Muscle of leg (tissue), 16 donors: Measurements from ENCODE around the gene IMPG2. TPM values are rescaled to one million over a fixed set of nuclear protein-coding genes. Genes with fewer than 3 reads are reported as not detected.

Source experiments
- DNase-seq: peaks from one replicate; pipeline ENCODE4 v3.0.0; 2013
- H3K27ac ChIP-seq: one replicate; pipeline ENCODE4 v1.5.1; 2013; ENCODE audit warnings: mild to moderate bottlenecking, low read length, control low read depth
- H3K27me3 ChIP-seq: one replicate; pipeline ENCODE4 v1.6.1; 2013; ENCODE audit warnings: low read length; ENCODE audit not compliant: control insufficient read depth, insufficient read depth
- H3K36me3 ChIP-seq: one replicate; pipeline ENCODE4 v1.6.1; 2013; ENCODE audit warnings: low read length; ENCODE audit not compliant: control insufficient read depth, insufficient read depth
- H3K4me1 ChIP-seq: one replicate; pipeline ENCODE4 v1.6.1; 2013; ENCODE audit warnings: low read length; ENCODE audit not compliant: control insufficient read depth, insufficient read depth
- H3K4me3 ChIP-seq: one replicate; pipeline ENCODE4 v1.5.1; 2013; ENCODE audit warnings: low read length, control low read depth
- H3K9me3 ChIP-seq: replicated peaks from 2 replicates; pipeline ENCODE4 v1.6.1; 2013; ENCODE audit warnings: low read depth, low read length; ENCODE audit not compliant: control insufficient read depth
- WGBS: methylation state at CpG from one replicate; pipeline ENCODE4 v1.1.5; 2013; ENCODE audit warnings: missing lambda C conversion rate; ENCODE audit not compliant: insufficient coverage; 5-methylcytosine and 5-hydroxymethylcytosine counted together
- long read RNA-seq, 11 donors: transcript quantifications; one replicate each; lab custom pipeline, GENCODE V29; 2026
- polyA plus RNA-seq, 8 donors: library from polyadenylated mRNA; unstranded; fragments of 120-200 nt; gene quantifications; one replicate each; pipeline versions ENCODE4 v1.2.1 to v1.2.3, GENCODE V29; 2013; ENCODE audit warnings: inconsistent platforms in 1 of 8, low replicate concordance in 1 of 8; ENCODE audit not compliant: insufficient read length in 8 of 8, insufficient read depth in 1 of 8
- total RNA-seq: library from RNA; stranded (reverse); fragments of 120-200 nt; gene quantifications from one replicate; pipeline ENCODE4 v1.2.4, GENCODE V29; 2013

IMPG2 gene
- 1.3 TPM for total RNA-seq
- polyA plus RNA-seq: 1 to 10 TPM in 3 of 8 donors, under 1 TPM in 5; 0.46 to 1.4 (median 0.92) TPM
- long read RNA-seq, donor 1: 0 reads
- long read RNA-seq, donor 2: 0 reads
- long read RNA-seq, donor 3: 0 reads
- long read RNA-seq, donor 4: 0 reads
- long read RNA-seq, donor 5: 0 reads
- long read RNA-seq, donor 6: 0 reads
- long read RNA-seq, donor 7: 0 reads
- long read RNA-seq, donor 8: 0 reads
- long read RNA-seq, donor 9: 0 reads
- long read RNA-seq, donor 10: 0 reads
- long read RNA-seq, donor 11: 0 reads

- Histone ChIP-seq H3K27ac (no peak within 1 kb of the TSS), H3K4me3 (no peak within 1 kb of the TSS), H3K36me3 (no peaks in the 10 kb centered on the region), H3K4me1 (no peaks in the 10 kb centered on the region), H3K9me3 (no peaks in the 10 kb centered on the region), H3K27me3 (no peaks in the 10 kb centered on the region)
- DNase-seq: no peak
- no CpG with 5 or more reads among the region's 2 CpGs for WGBS
Measured at GRCh38 chr3:101320475-101320874, at the start of gene IMPG2. Gene IMPG2, minus strand, starts transcription at chr3:101320575. Its CDS starts 203 bp downstream, at chr3:101320372.

GRCh38 chr3:101362406-101362805, 42.0 kb upstream of the IMPG2 start:
- no CpG with 5 or more reads among the region's 2 CpGs for WGBS
- H3K9me3 ChIP-seq: no peaks in the 10 kb centered on the region
- no peaks in the 10 kb centered on the region for H3K4me1 ChIP-seq
- H3K27ac ChIP-seq: no peak overlapping the region
- no peak overlapping the region for H3K4me3 ChIP-seq
- peaks cover 8% of the 10 kb centered on the region for H3K36me3 ChIP-seq
- H3K27me3 ChIP-seq: no peaks in the 10 kb centered on the region
- no peak for DNase-seq

GRCh38 chr3:101351829-101352228, 31.5 kb upstream of the IMPG2 start:
- DNase-seq: peak; percentile 33
- H3K9me3 ChIP-seq: peaks cover 5% of the 10 kb centered on the region
- H3K27ac ChIP-seq: no peak overlapping the region
- no peaks in the 10 kb centered on the region for H3K4me1 ChIP-seq
- peaks cover 9% of the 10 kb centered on the region for H3K36me3 ChIP-seq
- no peak overlapping the region for H3K4me3 ChIP-seq
- no CpG with 5 or more reads among the region's 1 CpG for WGBS
- no peaks in the 10 kb centered on the region for H3K27me3 ChIP-seq

GRCh38 chr3:101340591-101340990, 20.2 kb upstream of the IMPG2 start:
- Histone ChIP-seq H3K4me3 (no peak overlapping the region), H3K27me3 (no peaks in the 10 kb centered on the region), H3K4me1 (no peaks in the 10 kb centered on the region), H3K27ac (no peak overlapping the region), H3K9me3 (no peaks in the 10 kb centered on the region), H3K36me3 (peaks cover 4% of the 10 kb centered on the region)
- no CpG with 5 or more reads among the region's 2 CpGs for WGBS
- DNase-seq: no peak

- DNase-seq: no peak
- H3K36me3 ChIP-seq: peaks cover 12% of the 10 kb centered on the region
- H3K27me3 ChIP-seq: no peaks in the 10 kb centered on the region
- H3K4me1 ChIP-seq: no peaks in the 10 kb centered on the region
- WGBS: 79% methylated on average over 5 of the region's 7 CpGs
- no peak overlapping the region for H3K27ac ChIP-seq
- no peak overlapping the region for H3K4me3 ChIP-seq
- no peaks in the 10 kb centered on the region for H3K9me3 ChIP-seq
Measured at GRCh38 chr3:101333883-101334282, 13.5 kb upstream of the IMPG2 start.

GRCh38 chr3:101329016-101329673, 8.8 kb upstream of the IMPG2 start:
- no peak overlapping the region for H3K27ac ChIP-seq
- H3K9me3 ChIP-seq: no peaks in the 10 kb centered on the region
- WGBS: 100% methylated on average over 1 of the region's 7 CpGs
- H3K4me1 ChIP-seq: no peaks in the 10 kb centered on the region
- no peak overlapping the region for H3K4me3 ChIP-seq
- H3K36me3 ChIP-seq: peaks cover 10% of the 10 kb centered on the region
- DNase-seq: no peak
- H3K27me3 ChIP-seq: no peaks in the 10 kb centered on the region

GRCh38 chr3:101325393-101326134, 5.2 kb upstream of the IMPG2 start:
- no peaks in the 10 kb centered on the region for H3K27me3 ChIP-seq
- peak; percentile 59 for DNase-seq
- H3K4me3 ChIP-seq: no peak overlapping the region
- no peak overlapping the region for H3K27ac ChIP-seq
- H3K4me1 ChIP-seq: no peaks in the 10 kb centered on the region
- H3K36me3 ChIP-seq: peaks cover 7% of the 10 kb centered on the region
- WGBS: no CpG with 5 or more reads among the region's 5 CpGs
- H3K9me3 ChIP-seq: no peaks in the 10 kb centered on the region

- H3K27ac ChIP-seq: no peak overlapping the region
- no peaks in the 10 kb centered on the region for H3K4me1 ChIP-seq
- no peaks in the 10 kb centered on the region for H3K27me3 ChIP-seq
- no peaks in the 10 kb centered on the region for H3K9me3 ChIP-seq
- no peak for DNase-seq
- H3K4me3 ChIP-seq: no peak overlapping the region
- WGBS: 20% methylated on average over 1 of the region's 5 CpGs
- H3K36me3 ChIP-seq: no peaks in the 10 kb centered on the region
Measured at GRCh38 chr3:101319531-101319930, 844 bp downstream of the IMPG2 start.

GRCh38 chr3:101312545-101312944, 7.8 kb downstream of the IMPG2 start:
- Histone ChIP-seq H3K9me3 (peaks cover 13% of the 10 kb centered on the region), H3K27ac (no peak overlapping the region), H3K27me3 (no peaks in the 10 kb centered on the region), H3K4me1 (no peaks in the 10 kb centered on the region), H3K4me3 (no peak overlapping the region), H3K36me3 (no peaks in the 10 kb centered on the region)
- DNase-seq: no peak
- WGBS: no CpG with 5 or more reads among the region's 2 CpGs

GRCh38 chr3:101311676-101312075, 8.7 kb downstream of the IMPG2 start:
- Histone ChIP-seq H3K4me1 (no peaks in the 10 kb centered on the region), H3K27ac (no peak overlapping the region), H3K36me3 (no peaks in the 10 kb centered on the region), H3K4me3 (no peak overlapping the region), H3K27me3 (no peaks in the 10 kb centered on the region), H3K9me3 (peaks cover 13% of the 10 kb centered on the region)
- DNase-seq: no peak
- WGBS: no CpG with 5 or more reads among the region's 2 CpGs
